ENCODE measurements around the gene FBLN7.

DNA sequence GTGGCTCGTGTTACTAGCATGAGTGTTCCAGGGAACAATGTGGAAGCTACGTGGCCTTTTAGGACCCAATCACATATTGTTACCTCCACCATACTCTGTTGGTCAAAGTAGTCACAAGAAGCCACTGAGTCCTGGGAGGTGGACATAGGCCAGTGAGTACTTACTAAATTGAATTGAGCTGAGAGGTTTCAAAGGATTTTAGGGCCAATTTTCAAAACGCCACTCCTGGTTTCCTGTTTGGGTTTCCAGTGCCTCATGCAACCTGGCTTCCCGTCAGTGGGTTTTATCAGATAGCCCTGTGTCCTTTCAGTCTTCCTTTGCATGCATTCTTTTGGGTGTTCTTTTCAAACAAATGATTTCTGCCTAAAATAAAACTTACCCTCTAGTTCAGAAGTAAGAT lies 56.3 kb downstream of the FBLN7 start:
- no peak for TF ChIP-seq EZH2phosphoT487 (IDR thresholded peaks at IDR 0.05; ENCODE audit: insufficient read depth, low read depth)
- no peak for TF ChIP-seq EZH2 (IDR thresholded peaks at IDR 0.05; ENCODE audit: insufficient read depth, poor library complexity, severe bottlenecking)
